Limb (tissue), 2 donors: ENCODE measurements around the gene ARMC12.

Experiments used
- DNase-seq, 2 donors: peaks; one replicate each; pipeline ENCODE4 v3.0.0-alpha.2; 2016; ENCODE audit errors: extremely low spot score in 2 of 2

ARMC12 gene

GRCh38 chr6:35718375-35718736 lies 18.5 kb upstream of the ARMC12 start:
- no peak for DNase-seq

- peak; percentile 61 to 65 for DNase-seq
Measured at GRCh38 chr6:35718911-35719381, 17.9 kb upstream of the ARMC12 start.

- no peak for DNase-seq
Measured at GRCh38 chr6:35719404-35719829, 17.4 kb upstream of the ARMC12 start.

GRCh38 chr6:35719830-35720733 lies 16.8 kb upstream of the ARMC12 start:
- DNase-seq, result peak; percentile 74 to 80

- DNase-seq, result no peak
Measured at GRCh38 chr6:35722121-35722761, 14.6 kb upstream of the ARMC12 start.

- DNase-seq, result no peak
Measured at GRCh38 chr6:35723587-35723986, 13.2 kb upstream of the ARMC12 start.

- DNase-seq, result no peak
Measured at GRCh38 chr6:35724059-35724458, 12.8 kb upstream of the ARMC12 start.

GRCh38 chr6:35724471-35724870 lies 12.4 kb upstream of the ARMC12 start:
- DNase-seq, result no peak

- DNase-seq, result no peak
Measured at GRCh38 chr6:35725081-35725708, 11.6 kb upstream of the ARMC12 start.

- no peak for DNase-seq
Measured at GRCh38 chr6:35725721-35726438, 11.0 kb upstream of the ARMC12 start.

- peak; percentile 79 to 87 for DNase-seq
Measured at GRCh38 chr6:35727231-35727934, 9.4 kb upstream of the ARMC12 start.

GRCh38 chr6:35727935-35728682 lies 8.7 kb upstream of the ARMC12 start:
- peak; percentile 92 for DNase-seq

GRCh38 chr6:35728683-35729678 lies 7.9 kb upstream of the ARMC12 start:
- DNase-seq, result no peak

- DNase-seq, result no peak
Measured at GRCh38 chr6:35729722-35730121, 7.1 kb upstream of the ARMC12 start.

GRCh38 chr6:35730745-35731413 lies 6.0 kb upstream of the ARMC12 start:
- peak in 1 of 2 donors; percentile 37 for DNase-seq

GRCh38 chr6:35731414-35731735 lies 5.5 kb upstream of the ARMC12 start:
- DNase-seq, result peak; percentile 88 to 96

- peak; percentile 93 to 96 for DNase-seq
Measured at GRCh38 chr6:35731736-35732532, 4.9 kb upstream of the ARMC12 start.

- DNase-seq, result no peak
Measured at GRCh38 chr6:35733633-35734032, 3.2 kb upstream of the ARMC12 start.
